Activated CD8-positive, alpha-beta T cell treated with anti-CD3 and anti-CD28 coated beads for 36 hours (primary cell): Measurements from ENCODE around the gene SLC26A9. TPM values are rescaled to one million over a fixed set of nuclear protein-coding genes. Genes with fewer than 3 reads are reported as not detected.

Experiments used
- ATAC-seq: fragments of 200-7000 bp; cut with Tn5 transposase; one replicate; pipeline ENCODE4 v1.10.0; 2021; ENCODE audit warnings: mild to moderate bottlenecking, moderate library complexity
- CTCF ChIA-PET: fragments of 350-600 bp; sonication (Branson Sonifier 250); formaldehyde crosslinking; loops from one replicate; lab custom pipeline; 2021; ENCODE audit warnings: antibody characterized with exemption; lab: Charles Lee
- POLR2A ChIA-PET: fragments of 350-600 bp; sonication (Branson Sonifier 250); formaldehyde crosslinking; loops from one replicate; lab custom pipeline; 2021; ENCODE audit warnings: antibody characterized with exemption; lab: Charles Lee
- DNase-seq: peaks from one replicate; pipeline ENCODE4 v3.0.0-alpha.2; 2020
- H3K27ac Mint-ChIP-seq: one replicate; pipeline ENCODE4 v1.8.0; 2021; ENCODE audit warnings: mild to moderate bottlenecking, mixed read lengths
- H3K27me3 Mint-ChIP-seq: one replicate; pipeline ENCODE4 v1.8.0; 2021; ENCODE audit warnings: mixed read lengths
- H3K36me3 Mint-ChIP-seq: one replicate; pipeline ENCODE4 v1.8.0; 2021; ENCODE audit warnings: low read depth, mixed read lengths
- H3K4me1 Mint-ChIP-seq: one replicate; pipeline ENCODE4 v1.8.0; 2021; ENCODE audit warnings: low read depth, mixed read lengths
- H3K4me3 Mint-ChIP-seq: one replicate; pipeline ENCODE4 v1.8.0; 2021; ENCODE audit warnings: mild to moderate bottlenecking, moderate library complexity, mixed read lengths
- H3K9me3 Mint-ChIP-seq: one replicate; pipeline ENCODE4 v1.8.0; 2021; ENCODE audit warnings: mixed read lengths
- intact Hi-C: fragments of 100-400 bp; cut with micrococcal nuclease; formaldehyde crosslinking; loops from one replicate; pipeline ENCODE4 v1.10.0; 2022
- total RNA-seq, 2 experiments: library from RNA; stranded (reverse); gene quantifications; one replicate each; pipeline ENCODE4 v1.2.3, GENCODE V29; 2021
- TF ChIP-seq, protein P1 (sequence below): fragments of 200-600 bp; IDR thresholded peaks from one replicate; pipeline ENCODE4 v1.8.0; 2022; ENCODE audit warnings: antibody characterized with exemption, mild to moderate bottlenecking

The SLC26A9 gene
- total RNA-seq, 2 experiments from 2014 or later: not detected

DNA sequence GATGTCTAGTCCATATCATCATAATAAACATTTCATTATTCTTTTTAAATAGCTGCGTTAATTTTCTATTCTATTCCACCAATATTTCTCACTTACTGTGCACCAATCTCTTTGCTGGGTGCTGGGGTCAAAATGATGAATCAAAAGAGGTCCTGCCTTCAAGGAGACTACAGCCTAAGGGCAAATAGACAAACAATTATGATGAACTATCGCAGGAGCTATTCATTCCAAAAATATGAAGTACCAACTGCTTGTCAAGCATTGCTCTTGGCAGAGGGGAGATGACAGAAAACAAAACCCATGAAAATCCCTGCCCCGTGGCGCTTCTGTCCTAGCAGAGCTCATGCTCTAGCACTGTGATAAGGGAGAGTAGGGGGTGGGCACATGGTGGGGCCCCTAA is 28.8 kb upstream of the SLC26A9 start:
- Mint-ChIP-seq H3K36me3 (no peaks in the 10 kb centered on the region), H3K27me3 (no peaks in the 10 kb centered on the region), H3K4me1 (no peaks in the 10 kb centered on the region), H3K9me3 (peaks cover 5% of the 10 kb centered on the region), H3K4me3 (no peak overlapping the region), H3K27ac (no peak overlapping the region)
- ChIA-PET CTCF (interaction anchor here (1.9 to 2.1 kb wide), 2 partner anchors 13 to 54 kb away, joined by 5 to 10 read pairs; no protein-coding TSS in a partner anchor), POLR2A (no interaction called here)
- DNase-seq (no peak), ATAC-seq (no peak)
- intact Hi-C loops: no loop called here
- TF ChIP-seq, protein P1, sequence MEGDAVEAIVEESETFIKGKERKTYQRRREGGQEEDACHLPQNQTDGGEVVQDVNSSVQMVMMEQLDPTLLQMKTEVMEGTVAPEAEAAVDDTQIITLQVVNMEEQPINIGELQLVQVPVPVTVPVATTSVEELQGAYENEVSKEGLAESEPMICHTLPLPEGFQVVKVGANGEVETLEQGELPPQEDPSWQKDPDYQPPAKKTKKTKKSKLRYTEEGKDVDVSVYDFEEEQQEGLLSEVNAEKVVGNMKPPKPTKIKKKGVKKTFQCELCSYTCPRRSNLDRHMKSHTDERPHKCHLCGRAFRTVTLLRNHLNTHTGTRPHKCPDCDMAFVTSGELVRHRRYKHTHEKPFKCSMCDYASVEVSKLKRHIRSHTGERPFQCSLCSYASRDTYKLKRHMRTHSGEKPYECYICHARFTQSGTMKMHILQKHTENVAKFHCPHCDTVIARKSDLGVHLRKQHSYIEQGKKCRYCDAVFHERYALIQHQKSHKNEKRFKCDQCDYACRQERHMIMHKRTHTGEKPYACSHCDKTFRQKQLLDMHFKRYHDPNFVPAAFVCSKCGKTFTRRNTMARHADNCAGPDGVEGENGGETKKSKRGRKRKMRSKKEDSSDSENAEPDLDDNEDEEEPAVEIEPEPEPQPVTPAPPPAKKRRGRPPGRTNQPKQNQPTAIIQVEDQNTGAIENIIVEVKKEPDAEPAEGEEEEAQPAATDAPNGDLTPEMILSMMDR: no peak

DNA sequence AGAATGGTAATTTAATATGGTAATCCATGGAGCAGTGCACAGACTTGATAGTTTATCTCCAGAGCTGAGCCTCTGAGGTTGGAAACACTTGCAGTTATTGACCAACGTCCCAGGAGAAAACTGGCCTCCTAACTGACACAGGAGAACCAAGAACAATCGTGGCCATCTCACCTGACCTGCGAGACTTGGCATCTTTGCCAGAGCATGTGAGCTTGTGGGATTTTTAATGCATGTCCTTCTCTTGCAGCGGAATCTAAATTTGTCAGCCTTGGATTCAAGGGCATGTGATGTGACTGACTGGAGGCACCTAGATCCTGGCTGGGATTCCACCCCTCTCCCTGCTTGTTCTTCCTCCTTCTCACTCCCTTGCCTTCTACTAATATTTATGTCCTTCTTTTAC is 27.8 kb upstream of the SLC26A9 start:
- TF ChIP-seq, protein P1: no peak
- Mint-ChIP-seq H3K4me1 (no peaks in the 10 kb centered on the region), H3K4me3 (no peak overlapping the region), H3K36me3 (no peaks in the 10 kb centered on the region), H3K27ac (no peak overlapping the region), H3K27me3 (no peaks in the 10 kb centered on the region), H3K9me3 (peaks cover 5% of the 10 kb centered on the region)
- intact Hi-C loops: no loop called here
- ChIA-PET POLR2A (interaction anchor here (1.3 kb wide), 1 partner anchor 164 kb away, joined by 3 read pairs; no protein-coding TSS in a partner anchor), CTCF (interaction anchor here (1.9 to 2.1 kb wide), 2 partner anchors 14 to 53 kb away, joined by 5 to 10 read pairs; no protein-coding TSS in a partner anchor)
- ATAC-seq (no peak), DNase-seq (no peak)

DNA sequence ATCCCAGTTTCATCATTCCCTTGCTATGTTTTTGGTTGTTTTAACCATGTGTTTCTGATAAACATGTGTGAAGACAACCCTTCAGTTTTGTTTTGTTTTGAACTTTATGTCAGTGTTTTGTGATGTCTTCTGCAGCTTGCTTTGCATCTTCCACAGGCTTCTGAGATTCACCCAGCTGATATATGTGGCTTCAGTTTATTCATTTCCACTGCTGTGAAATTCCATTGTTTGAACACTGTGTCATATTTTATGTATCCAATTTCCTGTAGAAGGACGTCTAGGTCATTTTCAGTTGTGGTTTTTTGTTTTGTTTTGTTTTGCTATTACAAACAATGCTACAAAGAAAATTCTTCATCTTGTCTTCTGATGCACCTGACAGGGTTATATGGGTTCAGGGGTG is 27.2 kb upstream of the SLC26A9 start:
- ChIA-PET POLR2A (interaction anchor here (1.3 kb wide), 1 partner anchor 163 kb away, joined by 3 read pairs; no protein-coding TSS in a partner anchor), CTCF (interaction anchor here (1.0 to 2.1 kb wide), 3 partner anchors 12 to 52 kb away, joined by 3 to 10 read pairs (median 5); no protein-coding TSS in a partner anchor)
- intact Hi-C loops: no loop called here
- no peak overlapping the region for H3K27ac Mint-ChIP-seq
- H3K4me3 Mint-ChIP-seq: no peak overlapping the region
- no peaks in the 10 kb centered on the region for H3K36me3 Mint-ChIP-seq
- ATAC-seq (no peak), DNase-seq (no peak)
- H3K9me3 Mint-ChIP-seq: peaks cover 5% of the 10 kb centered on the region
- TF ChIP-seq, protein P1: no peak
- H3K27me3 Mint-ChIP-seq: no peaks in the 10 kb centered on the region
- no peaks in the 10 kb centered on the region for H3K4me1 Mint-ChIP-seq

DNA sequence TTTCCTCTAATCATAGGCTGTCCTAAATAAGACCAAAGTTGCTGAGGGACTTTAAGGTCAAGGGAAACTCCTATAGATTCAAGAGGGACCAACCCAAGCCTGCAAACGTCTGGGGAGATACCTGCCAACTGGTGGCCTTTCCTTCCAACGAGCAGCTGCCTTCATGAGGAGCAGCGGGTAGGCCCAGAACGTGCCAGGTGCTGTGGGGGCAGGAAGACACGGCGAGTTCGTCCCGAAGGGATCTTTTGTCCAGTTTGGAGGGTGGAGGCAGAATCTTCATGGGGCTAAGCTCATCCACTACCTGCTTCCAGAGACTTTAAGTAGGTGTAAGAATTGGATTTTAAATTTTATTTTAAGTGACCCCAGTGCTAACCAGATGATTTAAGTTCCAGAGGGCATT is 26.0 kb upstream of the SLC26A9 start:
- Mint-ChIP-seq H3K27me3 (no peaks in the 10 kb centered on the region), H3K9me3 (peaks cover 1% of the 10 kb centered on the region), H3K36me3 (no peaks in the 10 kb centered on the region), H3K27ac (no peak overlapping the region), H3K4me3 (no peak overlapping the region), H3K4me1 (no peaks in the 10 kb centered on the region)
- CTCF ChIA-PET: interaction anchor here (0.6 to 2.4 kb wide), 5 partner anchors 8 to 310 kb away, joined by 3 to 21 read pairs (median 3); no protein-coding TSS in a partner anchor
- no peak for ATAC-seq
- POLR2A ChIA-PET: no interaction called here
- TF ChIP-seq, protein P1: no peak
- DNase-seq: no peak
- intact Hi-C loops: no loop called here

DNA sequence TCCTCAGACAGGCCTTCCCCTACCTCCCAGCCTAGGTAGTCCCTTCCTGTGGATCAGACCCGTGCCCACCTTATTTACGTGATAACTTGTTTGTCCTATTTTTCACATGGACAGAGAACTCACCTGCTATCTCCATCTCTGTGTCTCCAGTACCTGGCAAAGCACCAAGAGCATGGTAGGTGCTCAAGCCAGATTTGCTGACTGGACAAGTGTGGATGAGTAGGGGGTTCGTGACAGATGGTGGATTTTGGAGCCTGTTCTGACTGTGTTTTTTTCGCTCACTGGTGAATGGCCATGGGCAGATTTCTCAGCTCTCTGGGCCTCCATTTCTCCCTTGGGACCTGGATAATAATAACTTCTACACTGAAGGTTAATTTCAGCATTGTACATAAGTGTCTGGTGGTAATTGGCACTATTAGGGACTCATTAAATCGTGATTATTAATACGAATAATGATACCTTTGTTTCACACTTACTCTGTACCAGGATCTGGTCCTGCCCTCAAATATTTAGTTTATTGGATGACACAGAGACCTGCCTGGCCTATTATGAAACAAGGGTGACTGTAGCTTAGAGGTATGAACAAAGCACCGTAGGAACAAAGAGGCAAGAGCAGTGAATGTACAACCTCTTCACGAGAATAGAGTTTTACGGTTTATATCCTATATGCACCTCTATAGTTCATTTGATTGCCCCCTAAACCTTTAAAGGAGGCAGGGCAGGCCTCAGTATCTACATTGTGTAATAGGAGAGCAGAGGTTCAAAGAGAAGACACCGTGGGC is 24.5 kb upstream of the SLC26A9 start:
- no peak overlapping the region for H3K27ac Mint-ChIP-seq
- H3K9me3 Mint-ChIP-seq: no peaks in the 10 kb centered on the region
- no peaks in the 10 kb centered on the region for H3K27me3 Mint-ChIP-seq
- ATAC-seq: no peak
- CTCF ChIA-PET: interaction anchor here (0.9 to 2.4 kb wide), 2 partner anchors 10 to 140 kb away, joined by 3 to 21 read pairs; no protein-coding TSS in a partner anchor
- H3K4me3 Mint-ChIP-seq: no peak overlapping the region
- intact Hi-C loops: no loop called here
- H3K4me1 Mint-ChIP-seq: no peaks in the 10 kb centered on the region
- TF ChIP-seq, protein P1: no peak
- no peak for DNase-seq
- H3K36me3 Mint-ChIP-seq: no peaks in the 10 kb centered on the region
- POLR2A ChIA-PET: interaction anchor here (0.9 kb wide), 1 partner anchor 1496 kb away, joined by 3 read pairs; no protein-coding TSS in a partner anchor
